ENCODE measurements around the gene KMO.

KMO gene

GRCh38 chr1:241533326-241534115 is 1.3 kb downstream of the KMO start:
- intact Hi-C loops (cut with DNase I) = loop anchor here (10.0 kb wide), 1 partner anchor 91 kb away; no protein-coding TSS in a partner anchor
- no peak for DNase-seq

GRCh38 chr1:241536304-241536703 is 4.1 kb downstream of the KMO start:
- intact Hi-C loops (cut with DNase I) = loop anchor here (10.0 kb wide), 1 partner anchor 88 kb away; no protein-coding TSS in a partner anchor
- DNase-seq = no peak

- no peak for DNase-seq
- intact Hi-C loops (cut with DNase I) = loop anchor here (10.0 kb wide), 1 partner anchor 88 kb away; no protein-coding TSS in a partner anchor
Measured at GRCh38 chr1:241536969-241537368, 4.8 kb downstream of the KMO start.

- intact Hi-C loops (cut with DNase I) = no loop called here
- DNase-seq = no peak
Measured at GRCh38 chr1:241542199-241542907, 10.2 kb downstream of the KMO start.

- intact Hi-C loops (cut with DNase I) = no loop called here
- no peak for DNase-seq
Measured at GRCh38 chr1:241548008-241548407, 15.8 kb downstream of the KMO start.

GRCh38 chr1:241550318-241550717 is 18.1 kb downstream of the KMO start:
- no peak for DNase-seq
- intact Hi-C loops (cut with DNase I) = no loop called here

GRCh38 chr1:241551759-241552638 is 19.8 kb downstream of the KMO start:
- peak in 13 of 42 donors; percentile 8 to 48 (median 18) for DNase-seq
- intact Hi-C loops (cut with DNase I) = no loop called here

- intact Hi-C loops (cut with DNase I) = no loop called here
- DNase-seq = no peak
Measured at GRCh38 chr1:241553886-241554592, 21.9 kb downstream of the KMO start.

GRCh38 chr1:241555526-241555925 is 23.3 kb downstream of the KMO start:
- intact Hi-C loops (cut with DNase I) = no loop called here
- DNase-seq = no peak

GRCh38 chr1:241557031-241557430 is 24.9 kb downstream of the KMO start:
- intact Hi-C loops (cut with DNase I) = no loop called here
- no peak for DNase-seq

- intact Hi-C loops (cut with DNase I) = no loop called here
- DNase-seq = no peak
Measured at GRCh38 chr1:241557551-241558193, 25.5 kb downstream of the KMO start.

- DNase-seq = no peak
Measured at GRCh38 chr1:241560146-241560848, 28.1 kb downstream of the KMO start.

GRCh38 chr1:241560849-241561187 is 28.6 kb downstream of the KMO start:
- DNase-seq = no peak
- intact Hi-C loops (cut with DNase I) = no loop called here

More at GRCh38 chr1:241560146-241560848, 28.1 kb downstream of the KMO start:
- intact Hi-C loops (cut with DNase I) = no loop called here

GRCh38 chr1:241569848-241570247 is 37.7 kb downstream of the KMO start:
- DNase-seq = no peak
- intact Hi-C loops (cut with DNase I) = no loop called here

- intact Hi-C loops (cut with DNase I) = no loop called here
- no peak for DNase-seq
Measured at GRCh38 chr1:241574154-241574553, 42.0 kb downstream of the KMO start.

- intact Hi-C loops (cut with DNase I) = no loop called here
Measured at GRCh38 chr1:241579434-241579833, 47.3 kb downstream of the KMO start.

GRCh38 chr1:241582921-241583321 is 50.7 kb downstream of the KMO start:
- intact Hi-C loops (cut with DNase I) = no loop called here
- DNase-seq = no peak

More at GRCh38 chr1:241579434-241579833, 47.3 kb downstream of the KMO start:
- no peak for DNase-seq

Data from head of caudate nucleus (tissue), 42 donors.